ENCODE results near the gene DBN1.

Gene DBN1

GRCh38 chr5:177433658-177434217 is 39.7 kb downstream of the DBN1 start:
- TF ChIP-seq, protein P1, sequence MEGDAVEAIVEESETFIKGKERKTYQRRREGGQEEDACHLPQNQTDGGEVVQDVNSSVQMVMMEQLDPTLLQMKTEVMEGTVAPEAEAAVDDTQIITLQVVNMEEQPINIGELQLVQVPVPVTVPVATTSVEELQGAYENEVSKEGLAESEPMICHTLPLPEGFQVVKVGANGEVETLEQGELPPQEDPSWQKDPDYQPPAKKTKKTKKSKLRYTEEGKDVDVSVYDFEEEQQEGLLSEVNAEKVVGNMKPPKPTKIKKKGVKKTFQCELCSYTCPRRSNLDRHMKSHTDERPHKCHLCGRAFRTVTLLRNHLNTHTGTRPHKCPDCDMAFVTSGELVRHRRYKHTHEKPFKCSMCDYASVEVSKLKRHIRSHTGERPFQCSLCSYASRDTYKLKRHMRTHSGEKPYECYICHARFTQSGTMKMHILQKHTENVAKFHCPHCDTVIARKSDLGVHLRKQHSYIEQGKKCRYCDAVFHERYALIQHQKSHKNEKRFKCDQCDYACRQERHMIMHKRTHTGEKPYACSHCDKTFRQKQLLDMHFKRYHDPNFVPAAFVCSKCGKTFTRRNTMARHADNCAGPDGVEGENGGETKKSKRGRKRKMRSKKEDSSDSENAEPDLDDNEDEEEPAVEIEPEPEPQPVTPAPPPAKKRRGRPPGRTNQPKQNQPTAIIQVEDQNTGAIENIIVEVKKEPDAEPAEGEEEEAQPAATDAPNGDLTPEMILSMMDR (IDR thresholded peaks at IDR 0.05; ENCODE audit: low read depth, low read length): no peak
- no peak for DNase-seq (ENCODE audit: low read depth, low spot score)
- in situ Hi-C loops (cut with HindIII; ENCODE audit: low sequenced_read_pairs): no loop called here
- no peak overlapping the region for H3K4me3 ChIP-seq (ENCODE audit: low read depth, low read length)

DNA sequence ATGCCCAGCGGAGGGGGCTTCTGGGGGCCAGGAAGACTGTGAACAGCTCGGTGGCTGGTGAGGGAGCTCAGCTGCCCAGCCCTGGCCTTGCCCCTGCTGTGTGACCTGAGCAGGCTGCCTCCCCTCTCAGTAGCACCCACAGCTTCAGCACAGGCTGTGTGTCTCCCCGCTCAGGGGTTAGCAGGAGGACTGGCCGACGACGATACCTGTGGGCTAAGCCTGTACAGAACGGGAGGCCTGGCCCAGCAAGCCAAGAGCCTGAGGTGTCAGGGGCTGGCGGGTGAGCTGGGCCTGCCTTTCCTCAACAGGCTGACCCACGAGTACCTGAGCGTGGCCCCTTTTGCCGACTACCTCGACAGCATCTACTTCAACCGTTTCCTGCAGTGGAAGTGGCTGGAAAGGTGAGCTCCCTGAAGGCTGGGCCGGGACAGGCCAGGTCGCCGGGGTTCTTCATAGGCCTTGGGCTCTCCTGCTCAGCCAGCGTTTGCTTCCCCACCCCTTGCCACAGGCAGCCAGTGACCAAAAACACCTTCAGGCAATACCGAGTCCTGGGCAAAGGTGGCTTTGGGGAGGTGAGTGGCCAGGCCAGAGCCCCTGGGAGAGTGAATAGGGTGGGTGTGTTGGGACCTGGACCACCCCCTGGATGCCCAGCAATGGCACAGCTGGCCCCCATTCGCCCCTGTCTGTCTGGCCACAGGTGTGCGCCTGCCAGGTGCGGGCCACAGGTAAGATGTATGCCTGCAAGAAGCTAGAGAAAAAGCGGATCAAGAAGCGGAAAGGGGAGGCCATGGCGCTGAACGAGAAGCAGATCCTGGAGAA is 40.4 kb downstream of the DBN1 start:
- no peak for DNase-seq (ENCODE audit: low read depth, low spot score)
- TF ChIP-seq, protein P1 (IDR thresholded peaks at IDR 0.05; ENCODE audit: low read depth, low read length): no peak
- H3K4me3 ChIP-seq (ENCODE audit: low read depth, low read length): no peak overlapping the region
- in situ Hi-C loops (cut with HindIII; ENCODE audit: low sequenced_read_pairs): no loop called here

- in situ Hi-C loops (cut with HindIII; ENCODE audit: low sequenced_read_pairs): no loop called here
These were observed 41.1 kb downstream of the DBN1 start for GRCh38 chr5:177432143-177432838.

GRCh38 chr5:177431317-177432142 is 41.9 kb downstream of the DBN1 start:
- DNase-seq (ENCODE audit: low read depth, low spot score): no peak
- TF ChIP-seq, protein P1 (IDR thresholded peaks at IDR 0.05; ENCODE audit: low read depth, low read length): no peak
- in situ Hi-C loops (cut with HindIII; ENCODE audit: low sequenced_read_pairs): no loop called here
- H3K4me3 ChIP-seq (ENCODE audit: low read depth, low read length): no peak overlapping the region

More at GRCh38 chr5:177432143-177432838, 41.1 kb downstream of the DBN1 start:
- H3K4me3 ChIP-seq (ENCODE audit: low read depth, low read length): no peak overlapping the region
- TF ChIP-seq, protein P1 (IDR thresholded peaks at IDR 0.05; ENCODE audit: low read depth, low read length): no peak
- DNase-seq (ENCODE audit: low read depth, low spot score): no peak

GRCh38 chr5:177430972-177431316 is 42.5 kb downstream of the DBN1 start:
- TF ChIP-seq, protein P1 (IDR thresholded peaks at IDR 0.05; ENCODE audit: low read depth, low read length): no peak
- in situ Hi-C loops (cut with HindIII; ENCODE audit: low sequenced_read_pairs): no loop called here
- no peak overlapping the region for H3K4me3 ChIP-seq (ENCODE audit: low read depth, low read length)
- DNase-seq (ENCODE audit: low read depth, low spot score): no peak

All from astrocyte of the spinal cord (primary cell).